IPS-18a (cell line): ENCODE results near the gene MXRA8.
"Not testable (repeated sequence)": the region's sequence is repeated elsewhere in the genome, so short reads cannot be mapped to it uniquely, and the experiment has no call there.

ENCODE experiments used
- H3K27ac ChIP-seq: one replicate; pipeline ENCODE4 v1.5.1; 2013; ENCODE audit warnings: low read length
- H3K27me3 ChIP-seq: one replicate; pipeline ENCODE4 v1.6.1; 2013; ENCODE audit warnings: mild to moderate bottlenecking, low read length; ENCODE audit not compliant: control insufficient read depth, insufficient read depth
- H3K36me3 ChIP-seq: one replicate; pipeline ENCODE4 v1.6.1; 2013; ENCODE audit warnings: low read depth, low read length; ENCODE audit not compliant: control insufficient read depth
- H3K4me1 ChIP-seq: one replicate; pipeline ENCODE4 v1.6.1; 2013; ENCODE audit warnings: low read depth, low read length; ENCODE audit not compliant: control insufficient read depth
- H3K4me3 ChIP-seq: one replicate; pipeline ENCODE4 v1.5.1; 2013; ENCODE audit warnings: low read length
- H3K9ac ChIP-seq: one replicate; pipeline ENCODE4 v1.6.1; 2013; ENCODE audit warnings: mild to moderate bottlenecking, low read length, moderate library complexity
- H3K9me3 ChIP-seq: one replicate; pipeline ENCODE4 v1.6.1; 2013; ENCODE audit warnings: low read depth, low read length; ENCODE audit not compliant: control insufficient read depth

MXRA8 gene

GRCh38 chr1:1373051-1373814 lies 14.9 kb upstream of the MXRA8 start:
- no peaks in the 10 kb centered on the region for H3K9me3 ChIP-seq
- H3K4me3 ChIP-seq = no peak overlapping the region
- no peaks in the 10 kb centered on the region for H3K36me3 ChIP-seq
- no peak overlapping the region for H3K27ac ChIP-seq
- no peaks in the 10 kb centered on the region for H3K4me1 ChIP-seq
- H3K27me3 ChIP-seq = no peaks in the 10 kb centered on the region
- H3K9ac ChIP-seq = no peak overlapping the region

DNA sequence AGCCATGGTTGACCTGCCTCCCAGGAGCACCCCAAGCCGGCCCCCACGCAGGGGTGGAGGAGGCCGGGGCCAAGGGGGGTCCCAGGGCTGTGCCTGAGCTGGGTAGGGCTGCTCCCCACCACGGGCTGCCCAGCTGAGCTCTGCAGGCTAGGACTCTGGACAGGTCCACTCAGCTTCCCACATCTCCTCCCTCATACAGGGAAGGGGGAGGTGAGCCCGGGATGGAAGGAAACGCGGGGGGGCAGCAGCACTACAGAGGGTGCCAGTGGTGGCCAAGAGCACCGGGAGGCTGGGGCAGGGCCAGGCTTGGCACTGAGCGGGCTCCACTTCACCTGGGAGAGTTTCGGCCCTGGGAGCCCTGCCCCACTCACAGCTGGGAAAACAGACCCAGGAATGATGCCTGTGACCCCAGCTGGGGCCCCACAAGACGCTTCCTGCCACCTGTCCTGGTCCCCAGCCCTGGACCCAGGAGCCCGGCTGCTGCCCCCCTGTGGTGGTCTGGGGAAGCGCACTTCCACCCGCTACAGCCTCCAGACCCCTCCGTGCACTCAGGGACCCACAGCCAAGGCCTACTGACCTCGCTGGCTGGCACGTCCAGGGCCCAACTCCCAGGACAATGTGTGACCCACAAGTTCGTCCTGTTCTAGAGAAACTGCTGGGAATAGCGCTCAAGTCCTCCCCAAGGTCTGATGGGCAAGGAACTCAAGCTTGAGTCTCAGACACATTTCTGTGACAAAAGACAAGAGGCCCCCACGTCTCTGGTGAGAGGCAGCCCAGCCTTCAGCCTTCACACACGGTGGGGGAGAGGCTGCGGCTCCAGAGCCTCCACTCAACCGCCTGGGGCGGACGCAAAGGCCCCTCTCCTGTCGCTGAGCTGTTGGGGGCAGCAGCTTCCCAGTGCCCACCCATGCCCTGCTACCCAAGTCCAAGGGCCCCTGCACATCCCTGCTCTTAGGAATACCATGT lies 13.7 kb upstream of the MXRA8 start:
- Histone ChIP-seq H3K4me3 (no peak overlapping the region), H3K36me3 (no peaks in the 10 kb centered on the region), H3K27ac (no peak overlapping the region), H3K4me1 (no peaks in the 10 kb centered on the region), H3K9me3 (peaks cover 4% of the 10 kb centered on the region), H3K9ac (no peak overlapping the region), H3K27me3 (no peaks in the 10 kb centered on the region)

DNA sequence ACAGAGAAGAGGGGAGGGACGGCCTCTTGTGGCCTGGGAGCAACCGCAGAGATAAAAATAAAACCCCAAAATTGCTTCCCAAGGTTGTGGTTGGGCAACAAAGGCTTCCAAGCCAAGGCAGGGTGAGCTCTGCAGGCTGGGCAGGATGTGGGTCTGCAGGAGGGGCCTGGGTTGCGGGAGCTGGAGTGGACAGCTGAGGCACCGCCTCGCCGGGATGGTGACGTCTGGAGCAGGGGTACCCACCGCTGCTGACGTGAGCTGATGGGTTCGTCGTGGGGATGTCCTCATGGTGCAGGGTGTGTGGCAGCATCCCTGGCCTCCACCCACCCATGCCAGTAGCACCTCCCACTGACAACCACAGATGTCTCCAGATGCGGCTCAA lies 13.0 kb upstream of the MXRA8 start:
- Histone ChIP-seq H3K27ac (no peak overlapping the region), H3K4me3 (no peak overlapping the region), H3K4me1 (no peaks in the 10 kb centered on the region), H3K27me3 (no peaks in the 10 kb centered on the region), H3K9ac (no peak overlapping the region), H3K36me3 (no peaks in the 10 kb centered on the region), H3K9me3 (peaks cover 10% of the 10 kb centered on the region)

- H3K9me3 ChIP-seq = peaks cover 13% of the 10 kb centered on the region
- H3K36me3 ChIP-seq = no peaks in the 10 kb centered on the region
- no peaks in the 10 kb centered on the region for H3K27me3 ChIP-seq
- no peaks in the 10 kb centered on the region for H3K4me1 ChIP-seq
- no peak overlapping the region for H3K27ac ChIP-seq
- no peak overlapping the region for H3K4me3 ChIP-seq
- no peak overlapping the region for H3K9ac ChIP-seq
Measured at GRCh38 chr1:1370771-1371300, 12.5 kb upstream of the MXRA8 start.

DNA sequence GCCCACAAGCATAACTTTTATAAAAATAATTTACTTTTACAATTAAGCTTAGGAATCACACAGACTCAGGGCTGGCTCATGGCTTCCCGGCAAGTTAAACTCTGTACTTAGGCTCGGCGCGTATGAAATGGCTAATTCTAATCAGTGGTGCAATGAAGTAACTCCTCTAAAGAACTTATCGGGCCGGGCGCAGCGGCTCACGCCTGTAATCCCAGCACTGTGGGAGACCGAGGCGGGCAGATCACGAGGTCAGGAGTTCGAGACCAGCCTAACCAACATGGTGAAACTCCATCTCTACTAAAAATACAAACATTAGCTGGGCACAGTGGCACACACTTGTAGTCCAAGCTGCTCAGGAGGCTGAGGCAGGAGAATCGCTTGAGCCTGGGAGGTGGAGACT lies 11.7 kb upstream of the MXRA8 start:
- H3K4me3 ChIP-seq, H3K9ac ChIP-seq, H3K27ac ChIP-seq, H3K27me3 ChIP-seq, H3K4me1 ChIP-seq, H3K36me3 ChIP-seq: not testable (repeated sequence)
- H3K9me3 ChIP-seq = peaks cover 13% of the 10 kb centered on the region

GRCh38 chr1:1367315-1367714 lies 9.0 kb upstream of the MXRA8 start:
- Histone ChIP-seq H3K9ac (no peak overlapping the region), H3K36me3 (no peaks in the 10 kb centered on the region), H3K4me3 (no peak overlapping the region), H3K27ac (no peak overlapping the region), H3K27me3 (no peaks in the 10 kb centered on the region), H3K9me3 (peaks cover 13% of the 10 kb centered on the region), H3K4me1 (no peaks in the 10 kb centered on the region)

- no peak overlapping the region for H3K9ac ChIP-seq
- no peak overlapping the region for H3K27ac ChIP-seq
- no peak overlapping the region for H3K4me3 ChIP-seq
- H3K4me1 ChIP-seq = peaks cover 3% of the 10 kb centered on the region
- H3K36me3 ChIP-seq = no peaks in the 10 kb centered on the region
- no peaks in the 10 kb centered on the region for H3K27me3 ChIP-seq
- H3K9me3 ChIP-seq = peaks cover 13% of the 10 kb centered on the region
Measured at GRCh38 chr1:1366699-1367066, 8.3 kb upstream of the MXRA8 start.

DNA sequence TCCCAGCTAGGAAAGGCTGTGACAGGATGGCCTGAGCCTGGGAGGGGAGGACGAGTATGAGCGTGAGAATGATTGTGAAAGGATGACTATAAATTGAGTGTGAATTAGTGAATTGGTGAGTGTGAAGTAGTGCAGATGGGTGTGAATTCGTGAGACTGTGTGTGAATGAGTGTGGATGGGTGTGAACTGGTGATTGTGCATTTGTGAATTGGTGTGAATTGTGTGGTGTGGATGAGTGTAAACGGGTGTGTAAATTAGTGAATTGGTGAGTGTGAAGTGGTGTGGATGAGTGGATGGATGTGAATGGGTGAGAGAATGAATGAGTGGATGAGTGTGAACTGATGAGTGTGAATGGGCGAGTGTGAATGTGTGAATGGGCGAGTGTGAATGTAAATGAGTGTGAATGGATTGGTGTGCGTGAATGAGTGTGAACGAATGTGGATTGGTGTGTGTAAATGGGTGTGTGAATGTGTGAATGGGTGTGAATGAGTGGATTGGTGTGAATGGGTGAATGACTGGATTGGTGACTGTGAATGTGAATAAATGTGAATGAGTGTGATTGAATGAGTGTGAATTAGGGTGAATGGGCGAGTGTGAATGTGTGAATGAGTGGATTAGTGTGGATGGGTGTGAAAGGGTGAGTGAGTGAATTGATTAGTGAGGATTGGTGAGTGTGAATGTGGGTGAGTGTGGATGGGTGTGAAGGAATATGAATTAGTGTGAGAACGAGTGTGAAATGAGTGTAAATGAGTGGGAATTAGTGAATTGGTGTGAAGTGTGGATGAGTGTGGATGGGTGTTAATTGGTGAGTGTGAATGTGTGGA lies 7.7 kb upstream of the MXRA8 start:
- Histone ChIP-seq H3K36me3 (no peaks in the 10 kb centered on the region), H3K9ac (no peak overlapping the region), H3K4me1 (peaks cover 3% of the 10 kb centered on the region), H3K9me3 (peaks cover 13% of the 10 kb centered on the region), H3K27me3 (no peaks in the 10 kb centered on the region), H3K27ac (no peak overlapping the region), H3K4me3 (no peak overlapping the region)

- Histone ChIP-seq H3K36me3 (no peaks in the 10 kb centered on the region), H3K27ac (no peak overlapping the region), H3K9ac (no peak overlapping the region), H3K27me3 (no peaks in the 10 kb centered on the region), H3K4me1 (peaks cover 4% of the 10 kb centered on the region), H3K9me3 (peaks cover 13% of the 10 kb centered on the region), H3K4me3 (no peak overlapping the region)
Measured at GRCh38 chr1:1364266-1364665, 5.9 kb upstream of the MXRA8 start.

- Histone ChIP-seq H3K4me3 (no peak overlapping the region), H3K9ac (no peak overlapping the region), H3K4me1 (peaks cover 13% of the 10 kb centered on the region), H3K9me3 (peaks cover 9% of the 10 kb centered on the region), H3K27ac (no peak overlapping the region), H3K27me3 (no peaks in the 10 kb centered on the region), H3K36me3 (no peaks in the 10 kb centered on the region)
Measured at GRCh38 chr1:1361982-1362423, 3.6 kb upstream of the MXRA8 start.
